Neural crest cell (in vitro differentiated cells): ENCODE data around the gene RELL2. TPM values are rescaled to one million over a fixed set of nuclear protein-coding genes. Genes with fewer than 3 reads are reported as not detected.

Experiments used
- DNase-seq: peaks from one replicate; pipeline ENCODE4 v3.0.0; 2021; ENCODE audit warnings: low read depth, mixed read lengths, low spot score
- H3K27ac Mint-ChIP-seq: one replicate; pipeline ENCODE4 v1.8.0; 2021; ENCODE audit warnings: mild to moderate bottlenecking, mixed read lengths; ENCODE audit not compliant: unreplicated experiment
- H3K27me3 Mint-ChIP-seq: 2 replicates; pipeline ENCODE4 v1.8.0; 2021; ENCODE audit warnings: low read depth, mild to moderate bottlenecking, mixed read lengths
- H3K36me3 Mint-ChIP-seq: 2 replicates; pipeline ENCODE4 v1.8.0; 2021; ENCODE audit warnings: low read depth, mild to moderate bottlenecking, mixed read lengths
- H3K4me1 Mint-ChIP-seq: 2 replicates; pipeline ENCODE4 v1.8.0; 2021; ENCODE audit warnings: mixed read lengths
- H3K4me3 Mint-ChIP-seq: one replicate; pipeline ENCODE4 v1.8.0; 2021; ENCODE audit warnings: mild to moderate bottlenecking, mixed read lengths
- H3K9me3 Mint-ChIP-seq: 2 replicates; pipeline ENCODE4 v1.8.0; 2021; ENCODE audit warnings: mixed read lengths
- CTCF ChIP-seq: fragments of 200-600 bp; sonication (generic); conservative IDR thresholded peaks from 2 replicates; pipeline ENCODE4 v1.5.0; 2021; ENCODE audit warnings: antibody characterized with exemption, mild to moderate bottlenecking
- total RNA-seq: library from RNA; stranded (reverse); gene quantifications from 2 replicates; pipeline ENCODE4 v1.2.1, GENCODE V29; 2021

The RELL2 gene
- total RNA-seq, 1 donor from 2014 or later: 6.9 TPM

- no peak overlapping the region for H3K4me3 Mint-ChIP-seq
- no peaks in the 10 kb centered on the region for H3K9me3 Mint-ChIP-seq
- no peak for TF ChIP-seq CTCF
- H3K27ac Mint-ChIP-seq: no peak overlapping the region
- no peaks in the 10 kb centered on the region for H3K27me3 Mint-ChIP-seq
- H3K4me1 Mint-ChIP-seq: no peaks in the 10 kb centered on the region
- DNase-seq: no peak
- H3K36me3 Mint-ChIP-seq: no peaks in the 10 kb centered on the region
Observed at GRCh38 chr5:141598391-141599345, 38.1 kb upstream of the RELL2 start.

GRCh38 chr5:141602606-141603005 is 34.2 kb upstream of the RELL2 start:
- TF ChIP-seq CTCF: no peak
- no peaks in the 10 kb centered on the region for H3K9me3 Mint-ChIP-seq
- H3K27me3 Mint-ChIP-seq: no peaks in the 10 kb centered on the region
- no peak for DNase-seq
- H3K4me3 Mint-ChIP-seq: no peak overlapping the region
- H3K27ac Mint-ChIP-seq: no peak overlapping the region
- H3K4me1 Mint-ChIP-seq: peaks cover 6% of the 10 kb centered on the region
- no peaks in the 10 kb centered on the region for H3K36me3 Mint-ChIP-seq

- TF ChIP-seq CTCF: no peak
- no peak for DNase-seq
- Mint-ChIP-seq H3K36me3 (no peaks in the 10 kb centered on the region), H3K27me3 (no peaks in the 10 kb centered on the region), H3K4me3 (no peak overlapping the region), H3K9me3 (no peaks in the 10 kb centered on the region), H3K27ac (no peak overlapping the region), H3K4me1 (peaks cover 6% of the 10 kb centered on the region)
Observed at GRCh38 chr5:141603923-141604717, 32.7 kb upstream of the RELL2 start.

GRCh38 chr5:141605523-141606277 is 31.1 kb upstream of the RELL2 start:
- TF ChIP-seq CTCF: no peak
- H3K36me3 Mint-ChIP-seq: no peaks in the 10 kb centered on the region
- H3K4me1 Mint-ChIP-seq: peaks cover 6% of the 10 kb centered on the region
- no peaks in the 10 kb centered on the region for H3K9me3 Mint-ChIP-seq
- H3K27ac Mint-ChIP-seq: no peak overlapping the region
- no peak for DNase-seq
- H3K4me3 Mint-ChIP-seq: no peak overlapping the region
- no peaks in the 10 kb centered on the region for H3K27me3 Mint-ChIP-seq

- no peak for DNase-seq
- H3K27ac Mint-ChIP-seq: no peak overlapping the region
- no peaks in the 10 kb centered on the region for H3K9me3 Mint-ChIP-seq
- no peaks in the 10 kb centered on the region for H3K36me3 Mint-ChIP-seq
- H3K4me3 Mint-ChIP-seq: no peak overlapping the region
- H3K4me1 Mint-ChIP-seq: peaks cover 11% of the 10 kb centered on the region
- no peak for TF ChIP-seq CTCF
- H3K27me3 Mint-ChIP-seq: no peaks in the 10 kb centered on the region
Observed at GRCh38 chr5:141608046-141608445, 28.8 kb upstream of the RELL2 start.
